ENCODE data around the gene NGDN.

Gene NGDN

GRCh38 chr14:23521785-23522640 lies 52.5 kb downstream of the NGDN start:
- no peak overlapping the region for H2BK5ac ChIP-seq (ENCODE audit: low read depth, low read length, poor library complexity)
- H2BK120ac ChIP-seq (ENCODE audit: insufficient read depth, low read length, poor library complexity), result no peak overlapping the region
- H3K4me1 ChIP-seq (ENCODE audit: control insufficient read depth in 1 of 2, insufficient read depth in 2 of 2, low read length in 2 of 2), result no peaks in the 10 kb centered on the region
- H3K27ac ChIP-seq (ENCODE audit: low read depth, low read length), result no peak overlapping the region
- H3K27me3 ChIP-seq (ENCODE audit: insufficient read depth, low read length), result no peaks in the 10 kb centered on the region
- H4K8ac ChIP-seq (ENCODE audit: low read depth, low read length), result no peak overlapping the region
- no peak overlapping the region for H3K23ac ChIP-seq (ENCODE audit: low read length)
- no peak overlapping the region for H3K14ac ChIP-seq (ENCODE audit: low read length)
- H3K79me1 ChIP-seq (ENCODE audit: low read length), result no peaks in the 10 kb centered on the region
- H4K12ac ChIP-seq (ENCODE audit: low read depth, low read length), result no peak overlapping the region
- no peaks in the 10 kb centered on the region for H3K79me2 ChIP-seq (ENCODE audit: control insufficient read depth, insufficient read depth, low read length, poor library complexity)
- no peak for DNase-seq
- H3K4me3 ChIP-seq (ENCODE audit: low read depth, low read length), result no peak overlapping the region
- H3K18ac ChIP-seq (ENCODE audit: low read length), result no peak overlapping the region
- H2AFZ ChIP-seq (ENCODE audit: insufficient read depth, low read length, poor library complexity), result no peak overlapping the region
- peaks cover 0 to 3% of the 10 kb centered on the region in 2 experiments for H3K36me3 ChIP-seq (ENCODE audit: control insufficient read depth in 1 of 2, insufficient read depth in 2 of 2, low read length in 2 of 2)
- no peak overlapping the region for H2BK12ac ChIP-seq (ENCODE audit: low read length)
- no peak overlapping the region for H2AK5ac ChIP-seq (ENCODE audit: low read length)
- H3K4ac ChIP-seq (ENCODE audit: low read depth, low read length), result no peak overlapping the region
- no peaks in the 10 kb centered on the region for H3K9me3 ChIP-seq (ENCODE audit: insufficient read depth, low read depth, low read length)
- H3K9ac ChIP-seq (ENCODE audit: low read length), result no peak overlapping the region
- H3K4me2 ChIP-seq (ENCODE audit: low read length), result no peak overlapping the region
- H4K91ac ChIP-seq (ENCODE audit: low read depth, low read length), result no peak overlapping the region
- WGBS (ENCODE audit: extremely low coverage, insufficient coverage, insufficient read length), result no CpG with 5 or more reads among the region's 20 CpGs

- no CpG with 5 or more reads among the region's 9 CpGs for WGBS (ENCODE audit: extremely low coverage, insufficient coverage, insufficient read length)
- no peak overlapping the region for H3K18ac ChIP-seq (ENCODE audit: low read length)
These were observed 53.2 kb downstream of the NGDN start for GRCh38 chr14:23522643-23523198.

GRCh38 chr14:23523229-23524016 lies 53.9 kb downstream of the NGDN start:
- Histone ChIP-seq H2AK5ac (ENCODE audit: low read length) (no peak overlapping the region), H4K8ac (ENCODE audit: low read depth, low read length) (no peak overlapping the region), H2AFZ (ENCODE audit: insufficient read depth, low read length, poor library complexity) (no peak overlapping the region), H2BK12ac (ENCODE audit: low read length) (no peak overlapping the region), H3K18ac (ENCODE audit: low read length) (no peak overlapping the region), H3K27ac (ENCODE audit: low read depth, low read length) (no peak overlapping the region), H4K91ac (ENCODE audit: low read depth, low read length) (no peak overlapping the region), H3K9ac (ENCODE audit: low read length) (no peak overlapping the region), H3K4me2 (ENCODE audit: low read length) (no peak overlapping the region), H2BK5ac (ENCODE audit: low read depth, low read length, poor library complexity) (no peak overlapping the region), H3K36me3 (ENCODE audit: control insufficient read depth in 1 of 2, insufficient read depth in 2 of 2, low read length in 2 of 2) (peaks cover 3% of the 10 kb centered on the region in 2 experiments), H3K14ac (ENCODE audit: low read length) (no peak overlapping the region), H3K79me2 (ENCODE audit: control insufficient read depth, insufficient read depth, low read length, poor library complexity) (no peaks in the 10 kb centered on the region), H2BK120ac (ENCODE audit: insufficient read depth, low read length, poor library complexity) (no peak overlapping the region), H3K4ac (ENCODE audit: low read depth, low read length) (no peak overlapping the region), H3K4me3 (ENCODE audit: low read depth, low read length) (no peak overlapping the region), H3K4me1 (ENCODE audit: control insufficient read depth in 1 of 2, insufficient read depth in 2 of 2, low read length in 2 of 2) (peaks cover 0 to 3% of the 10 kb centered on the region in 2 experiments), H3K9me3 (ENCODE audit: insufficient read depth, low read depth, low read length) (no peaks in the 10 kb centered on the region), H3K23ac (ENCODE audit: low read length) (no peak overlapping the region), H4K12ac (ENCODE audit: low read depth, low read length) (no peak overlapping the region), H3K79me1 (ENCODE audit: low read length) (no peaks in the 10 kb centered on the region), H3K27me3 (ENCODE audit: insufficient read depth, low read length) (no peaks in the 10 kb centered on the region)
- no peak for DNase-seq
- WGBS (ENCODE audit: extremely low coverage, insufficient coverage, insufficient read length), result no CpG with 5 or more reads among the region's 16 CpGs

More at GRCh38 chr14:23522643-23523198, 53.2 kb downstream of the NGDN start:
- H4K8ac ChIP-seq (ENCODE audit: low read depth, low read length), result no peak overlapping the region
- H3K36me3 ChIP-seq (ENCODE audit: control insufficient read depth in 1 of 2, insufficient read depth in 2 of 2, low read length in 2 of 2), result peaks cover 3% of the 10 kb centered on the region in 2 experiments
- no peak overlapping the region for H4K12ac ChIP-seq (ENCODE audit: low read depth, low read length)
- H4K91ac ChIP-seq (ENCODE audit: low read depth, low read length), result no peak overlapping the region
- H2BK5ac ChIP-seq (ENCODE audit: low read depth, low read length, poor library complexity), result no peak overlapping the region
- H2AFZ ChIP-seq (ENCODE audit: insufficient read depth, low read length, poor library complexity), result no peak overlapping the region
- no peak overlapping the region for H3K4me3 ChIP-seq (ENCODE audit: low read depth, low read length)
- H3K4ac ChIP-seq (ENCODE audit: low read depth, low read length), result no peak overlapping the region
- no peak overlapping the region for H2BK120ac ChIP-seq (ENCODE audit: insufficient read depth, low read length, poor library complexity)
- H2BK12ac ChIP-seq (ENCODE audit: low read length), result no peak overlapping the region
- H3K4me1 ChIP-seq (ENCODE audit: control insufficient read depth in 1 of 2, insufficient read depth in 2 of 2, low read length in 2 of 2), result no peaks in the 10 kb centered on the region
- H3K4me2 ChIP-seq (ENCODE audit: low read length), result no peak overlapping the region
- no peak overlapping the region for H2AK5ac ChIP-seq (ENCODE audit: low read length)
- no peak overlapping the region for H3K9ac ChIP-seq (ENCODE audit: low read length)
- H3K79me2 ChIP-seq (ENCODE audit: control insufficient read depth, insufficient read depth, low read length, poor library complexity), result no peaks in the 10 kb centered on the region
- H3K14ac ChIP-seq (ENCODE audit: low read length), result no peak overlapping the region
- DNase-seq, result no peak
- no peaks in the 10 kb centered on the region for H3K27me3 ChIP-seq (ENCODE audit: insufficient read depth, low read length)
- H3K23ac ChIP-seq (ENCODE audit: low read length), result no peak overlapping the region
- no peaks in the 10 kb centered on the region for H3K79me1 ChIP-seq (ENCODE audit: low read length)
- H3K27ac ChIP-seq (ENCODE audit: low read depth, low read length), result no peak overlapping the region
- H3K9me3 ChIP-seq (ENCODE audit: insufficient read depth, low read depth, low read length), result no peaks in the 10 kb centered on the region

- Histone ChIP-seq H2BK120ac (ENCODE audit: insufficient read depth, low read length, poor library complexity) (no peak overlapping the region), H3K79me1 (ENCODE audit: low read length) (no peaks in the 10 kb centered on the region), H2BK12ac (ENCODE audit: low read length) (no peak overlapping the region), H3K4me2 (ENCODE audit: low read length) (no peak overlapping the region), H3K4ac (ENCODE audit: low read depth, low read length) (no peak overlapping the region), H3K9ac (ENCODE audit: low read length) (no peak overlapping the region), H4K8ac (ENCODE audit: low read depth, low read length) (no peak overlapping the region), H3K18ac (ENCODE audit: low read length) (no peak overlapping the region), H3K4me3 (ENCODE audit: low read depth, low read length) (no peak overlapping the region), H3K14ac (ENCODE audit: low read length) (no peak overlapping the region), H4K12ac (ENCODE audit: low read depth, low read length) (no peak overlapping the region), H3K9me3 (ENCODE audit: insufficient read depth, low read depth, low read length) (no peaks in the 10 kb centered on the region), H3K79me2 (ENCODE audit: control insufficient read depth, insufficient read depth, low read length, poor library complexity) (no peaks in the 10 kb centered on the region), H2BK5ac (ENCODE audit: low read depth, low read length, poor library complexity) (no peak overlapping the region), H4K91ac (ENCODE audit: low read depth, low read length) (no peak overlapping the region), H2AK5ac (ENCODE audit: low read length) (no peak overlapping the region), H3K36me3 (ENCODE audit: control insufficient read depth in 1 of 2, insufficient read depth in 2 of 2, low read length in 2 of 2) (peaks cover 3% of the 10 kb centered on the region in 2 experiments), H3K23ac (ENCODE audit: low read length) (no peak overlapping the region), H3K27ac (ENCODE audit: low read depth, low read length) (no peak overlapping the region), H2AFZ (ENCODE audit: insufficient read depth, low read length, poor library complexity) (no peak overlapping the region), H3K27me3 (ENCODE audit: insufficient read depth, low read length) (no peaks in the 10 kb centered on the region), H3K4me1 (ENCODE audit: control insufficient read depth in 1 of 2, insufficient read depth in 2 of 2, low read length in 2 of 2) (peaks cover 0 to 3% of the 10 kb centered on the region in 2 experiments)
- DNase-seq, result no peak
- no CpG with 5 or more reads among the region's 14 CpGs for WGBS (ENCODE audit: extremely low coverage, insufficient coverage, insufficient read length)
These were observed 55.5 kb downstream of the NGDN start for GRCh38 chr14:23524954-23525353.
